D721Med (cell line): ENCODE results near the gene PRMT7.

Experiments
- DNase-seq: peaks from one replicate; pipeline ENCODE4 v3.0.0; 2011; ENCODE audit warnings: low spot score; ENCODE audit not compliant: insufficient read length
- FAIRE-seq: peaks from 2 replicates; lab custom pipeline; 2011; peaks lifted over from hg19 to GRCh38; lab: Jason Lieb, UNC
- CTCF ChIP-seq: IDR thresholded peaks from 2 replicates; pipeline ENCODE4 v1.5.1; 2012; ENCODE audit warnings: mild to moderate bottlenecking, control low read depth; ENCODE audit not compliant: insufficient read depth; ENCODE audit errors: missing control alignments

Gene PRMT7

GRCh38 chr16:68359398-68360191 is 48.8 kb downstream of the PRMT7 start:
- FAIRE-seq (no peak), DNase-seq (no peak)
- no peak for TF ChIP-seq CTCF

- FAIRE-seq, result no peak
- DNase-seq, result no peak
- TF ChIP-seq CTCF, result no peak
These were observed 49.7 kb downstream of the PRMT7 start for GRCh38 chr16:68360547-68360946.

GRCh38 chr16:68360956-68361355 is 50.1 kb downstream of the PRMT7 start:
- TF ChIP-seq CTCF, result no peak
- FAIRE-seq (no peak), DNase-seq (no peak)

GRCh38 chr16:68361485-68361884 is 50.7 kb downstream of the PRMT7 start:
- FAIRE-seq, result no peak
- no peak for DNase-seq
- TF ChIP-seq CTCF, result no peak

GRCh38 chr16:68362262-68362913 is 51.6 kb downstream of the PRMT7 start:
- FAIRE-seq (no peak), DNase-seq (no peak)
- no peak for TF ChIP-seq CTCF

GRCh38 chr16:68362947-68363657 is 52.3 kb downstream of the PRMT7 start:
- no peak for FAIRE-seq
- DNase-seq, result no peak
- TF ChIP-seq CTCF, result no peak
